ENCODE results near the gene TBX10.
"Not testable (repeated sequence)": the region's sequence is repeated elsewhere in the genome, so short reads cannot be mapped to it uniquely, and the experiment has no call there.

TBX10 gene

GRCh38 chr11:67621928-67622327 is 17.6 kb downstream of the TBX10 start:
- not testable (repeated sequence) for H3K4me1 ChIP-seq (ENCODE audit: insufficient read depth, low read length); H3K9me3 ChIP-seq (ENCODE audit: control insufficient read depth, insufficient read depth, low read length); H3K36me3 ChIP-seq (ENCODE audit: insufficient read depth, low read length)
- H3K9ac ChIP-seq (ENCODE audit: low read depth, low read length) = peak overlapping the region; percentile 83; the same call in 1 of the 2 replicates

- H3K9me3 ChIP-seq (ENCODE audit: control insufficient read depth, insufficient read depth, low read length); H3K36me3 ChIP-seq (ENCODE audit: insufficient read depth, low read length): not testable (repeated sequence)
- H3K4me1 ChIP-seq (ENCODE audit: insufficient read depth, low read length) = peaks cover 13% of the 10 kb centered on the region
- peak overlapping the region; percentile 83; the same call in 1 of the 2 replicates for H3K9ac ChIP-seq (ENCODE audit: low read depth, low read length)
Observed at GRCh38 chr11:67620621-67621020, 18.9 kb downstream of the TBX10 start.

GRCh38 chr11:67619683-67620618 is 19.6 kb downstream of the TBX10 start:
- peak overlapping the region; percentile 83; the same call in 1 of the 2 replicates for H3K9ac ChIP-seq (ENCODE audit: low read depth, low read length)
- peaks cover 13% of the 10 kb centered on the region for H3K4me1 ChIP-seq (ENCODE audit: insufficient read depth, low read length)
- not testable (repeated sequence) for H3K9me3 ChIP-seq (ENCODE audit: control insufficient read depth, insufficient read depth, low read length); H3K36me3 ChIP-seq (ENCODE audit: insufficient read depth, low read length)

- peaks cover 20% of the 10 kb centered on the region for H3K4me1 ChIP-seq (ENCODE audit: insufficient read depth, low read length)
- H3K9me3 ChIP-seq (ENCODE audit: control insufficient read depth, insufficient read depth, low read length); H3K36me3 ChIP-seq (ENCODE audit: insufficient read depth, low read length): not testable (repeated sequence)
- peak overlapping the region; percentile 30; the same call in 1 of the 2 replicates for H3K9ac ChIP-seq (ENCODE audit: low read depth, low read length)
Observed at GRCh38 chr11:67618901-67619659, 20.5 kb downstream of the TBX10 start.

- H3K9me3 ChIP-seq (ENCODE audit: control insufficient read depth, insufficient read depth, low read length) = no peaks in the 10 kb centered on the region
- no peaks in the 10 kb centered on the region for H3K36me3 ChIP-seq (ENCODE audit: insufficient read depth, low read length)
- no peak overlapping the region for H3K9ac ChIP-seq (ENCODE audit: low read depth, low read length)
- peaks cover 25% of the 10 kb centered on the region for H3K4me1 ChIP-seq (ENCODE audit: insufficient read depth, low read length)
Observed at GRCh38 chr11:67617243-67617953, 22.2 kb downstream of the TBX10 start.

GRCh38 chr11:67616431-67617242 is 22.9 kb downstream of the TBX10 start:
- Histone ChIP-seq H3K9ac (ENCODE audit: low read depth, low read length) (no peak overlapping the region), H3K36me3 (ENCODE audit: insufficient read depth, low read length) (no peaks in the 10 kb centered on the region), H3K9me3 (ENCODE audit: control insufficient read depth, insufficient read depth, low read length) (no peaks in the 10 kb centered on the region), H3K4me1 (ENCODE audit: insufficient read depth, low read length) (peaks cover 25% of the 10 kb centered on the region)

GRCh38 chr11:67615728-67616430 is 23.7 kb downstream of the TBX10 start:
- no peaks in the 10 kb centered on the region for H3K9me3 ChIP-seq (ENCODE audit: control insufficient read depth, insufficient read depth, low read length)
- H3K36me3 ChIP-seq (ENCODE audit: insufficient read depth, low read length) = no peaks in the 10 kb centered on the region
- H3K9ac ChIP-seq (ENCODE audit: low read depth, low read length) = no peak overlapping the region
- peaks cover 25% of the 10 kb centered on the region for H3K4me1 ChIP-seq (ENCODE audit: insufficient read depth, low read length)

GRCh38 chr11:67614730-67615714 is 24.5 kb downstream of the TBX10 start:
- Histone ChIP-seq H3K9me3 (ENCODE audit: control insufficient read depth, insufficient read depth, low read length) (no peaks in the 10 kb centered on the region), H3K4me1 (ENCODE audit: insufficient read depth, low read length) (peaks cover 25% of the 10 kb centered on the region), H3K9ac (ENCODE audit: low read depth, low read length) (peak overlapping the region; percentile 41; the same call in 1 of the 2 replicates), H3K36me3 (ENCODE audit: insufficient read depth, low read length) (no peaks in the 10 kb centered on the region)

- Histone ChIP-seq H3K4me1 (ENCODE audit: insufficient read depth, low read length) (peaks cover 25% of the 10 kb centered on the region), H3K36me3 (ENCODE audit: insufficient read depth, low read length) (0 out of 2 replicates have a peak, but pooled peaks cover 2% of the 10 kb centered on the region), H3K9me3 (ENCODE audit: control insufficient read depth, insufficient read depth, low read length) (no peaks in the 10 kb centered on the region), H3K9ac (ENCODE audit: low read depth, low read length) (peak overlapping the region; percentile 41; the same call in 1 of the 2 replicates)
Observed at GRCh38 chr11:67613960-67614715, 25.4 kb downstream of the TBX10 start.

GRCh38 chr11:67613313-67613959 is 26.1 kb downstream of the TBX10 start:
- Histone ChIP-seq H3K4me1 (ENCODE audit: insufficient read depth, low read length) (peaks cover 25% of the 10 kb centered on the region), H3K9ac (ENCODE audit: low read depth, low read length) (peak overlapping the region; percentile 41; the same call in 1 of the 2 replicates), H3K36me3 (ENCODE audit: insufficient read depth, low read length) (0 out of 2 replicates have a peak, but pooled peaks cover 3% of the 10 kb centered on the region), H3K9me3 (ENCODE audit: control insufficient read depth, insufficient read depth, low read length) (no peaks in the 10 kb centered on the region)

GRCh38 chr11:67612751-67613150 is 26.8 kb downstream of the TBX10 start:
- Histone ChIP-seq H3K36me3 (ENCODE audit: insufficient read depth, low read length) (0 out of 2 replicates have a peak, but pooled peaks cover 3% of the 10 kb centered on the region), H3K4me1 (ENCODE audit: insufficient read depth, low read length) (peaks cover 24% of the 10 kb centered on the region), H3K9ac (ENCODE audit: low read depth, low read length) (no peak overlapping the region), H3K9me3 (ENCODE audit: control insufficient read depth, insufficient read depth, low read length) (no peaks in the 10 kb centered on the region)
